SJSA1 (cell line): Measurements from ENCODE around the gene STT3B. TPM values are rescaled to one million over a fixed set of nuclear protein-coding genes. Genes with fewer than 3 reads are reported as not detected.

ENCODE experiments used
- DNase-seq, 2 experiments: peaks; one replicate each; pipeline ENCODE4 v3.0.0-alpha.2; 2015 to 2020; ENCODE audit warnings: low spot score in 2 of 2, low read depth in 1 of 2
- H3K27ac ChIP-seq: fragments of 250-450 bp; sonication (Bioruptor Pico); 2 replicates; pipeline ENCODE4 v1.5.1; 2020; ENCODE audit warnings: mild to moderate bottlenecking, moderate library complexity
- H3K27me3 ChIP-seq: fragments of 250-450 bp; sonication (Bioruptor Pico); replicated peaks from 2 replicates; pipeline ENCODE4 v1.5.1; 2020; ENCODE audit warnings: mild to moderate bottlenecking, moderate library complexity
- H3K36me3 ChIP-seq: fragments of 250-450 bp; sonication (Bioruptor Pico); 2 replicates; pipeline ENCODE4 v1.5.1; 2020; ENCODE audit warnings: mild to moderate bottlenecking
- H3K4me1 ChIP-seq: fragments of 250-450 bp; sonication (Bioruptor Pico); replicated peaks from 2 replicates; pipeline ENCODE4 v1.6.1; 2021; ENCODE audit warnings: mild to moderate bottlenecking
- H3K4me3 ChIP-seq: fragments of 250-450 bp; sonication (Bioruptor Pico); 2 replicates; pipeline ENCODE4 v1.5.1; 2020; ENCODE audit warnings: mild to moderate bottlenecking
- H3K9me3 ChIP-seq: fragments of 250-450 bp; sonication (Bioruptor Pico); replicated peaks from 2 replicates; pipeline ENCODE4 v1.5.1; 2020; ENCODE audit warnings: mild to moderate bottlenecking
- total RNA-seq: library from RNA; depleted of rRNA; stranded (reverse); fragments of >200 nt; shearing (Covaris generic); gene quantifications from 2 replicates; pipeline ENCODE4 v1.2.3, GENCODE V29; 2014

Gene STT3B
- total RNA-seq, 1 experiment from 2014 or later, result 172 TPM

- Histone ChIP-seq H3K36me3 (peaks cover 12% of the 10 kb centered on the region), H3K27ac (no peak overlapping the region), H3K9me3 (no peaks in the 10 kb centered on the region), H3K27me3 (no peaks in the 10 kb centered on the region), H3K4me3 (no peak overlapping the region), H3K4me1 (no peaks in the 10 kb centered on the region)
- peak in 1 of 2 experiments; percentile 4 for DNase-seq
Observed at GRCh38 chr3:31610700-31611275, 78.1 kb downstream of the STT3B start.

- Histone ChIP-seq H3K36me3 (peaks cover 3% of the 10 kb centered on the region; the same call in 1 of the 2 replicates), H3K9me3 (no peaks in the 10 kb centered on the region), H3K27ac (no peak overlapping the region), H3K4me3 (no peak overlapping the region), H3K4me1 (no peaks in the 10 kb centered on the region), H3K27me3 (no peaks in the 10 kb centered on the region)
- peak in 1 of 2 experiments; percentile 2 for DNase-seq
Observed at GRCh38 chr3:31613177-31613576, 80.5 kb downstream of the STT3B start.

GRCh38 chr3:31613654-31614053 is 80.9 kb downstream of the STT3B start:
- no peaks in the 10 kb centered on the region for H3K4me1 ChIP-seq
- H3K9me3 ChIP-seq, result no peaks in the 10 kb centered on the region
- no peaks in the 10 kb centered on the region for H3K27me3 ChIP-seq
- H3K27ac ChIP-seq, result no peak overlapping the region
- no peak overlapping the region for H3K4me3 ChIP-seq
- peaks cover 5% of the 10 kb centered on the region for H3K36me3 ChIP-seq
- no peak for DNase-seq

- no peak for DNase-seq
- H3K27ac ChIP-seq, result no peak overlapping the region
- H3K4me3 ChIP-seq, result no peak overlapping the region
- no peaks in the 10 kb centered on the region for H3K9me3 ChIP-seq
- H3K4me1 ChIP-seq, result no peaks in the 10 kb centered on the region
- peaks cover 9% of the 10 kb centered on the region for H3K36me3 ChIP-seq
- H3K27me3 ChIP-seq, result no peaks in the 10 kb centered on the region
Observed at GRCh38 chr3:31614162-31614921, 81.6 kb downstream of the STT3B start.

DNA sequence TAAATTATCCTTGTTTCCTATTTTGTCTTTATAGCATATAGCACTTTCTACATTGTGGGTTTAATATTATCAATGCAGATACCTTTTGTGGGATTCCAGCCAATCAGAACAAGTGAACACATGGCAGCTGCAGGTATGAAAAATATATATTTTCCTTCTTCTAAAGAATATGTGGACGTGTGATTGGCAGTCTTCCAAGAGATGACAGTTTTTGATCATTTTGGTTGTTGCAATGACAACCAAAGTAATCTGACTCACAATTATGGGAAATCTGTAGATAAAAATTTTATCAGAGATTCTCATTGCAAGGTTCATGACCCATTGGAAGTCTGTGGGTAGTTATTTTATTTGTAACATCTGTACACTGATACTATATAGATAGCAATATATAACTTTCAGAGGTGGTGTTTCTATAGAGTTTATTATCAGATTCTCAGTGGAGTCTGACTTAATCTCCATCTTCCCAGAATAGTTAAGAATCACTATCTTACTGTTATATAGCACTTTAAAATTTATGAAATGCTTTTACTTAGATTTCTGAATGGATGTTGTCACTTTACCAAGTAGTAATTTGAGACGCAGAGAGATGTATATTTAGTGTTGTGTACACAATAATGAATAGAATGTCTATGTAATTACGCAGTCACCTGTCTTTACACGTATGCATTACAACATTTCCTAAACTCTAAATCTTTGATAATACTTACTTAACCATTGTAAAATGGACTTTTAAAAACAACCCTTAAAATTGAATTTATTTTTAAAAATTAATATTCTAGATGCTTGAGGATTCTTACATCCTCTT is 82.5 kb downstream of the STT3B start:
- peaks cover 12% of the 10 kb centered on the region for H3K36me3 ChIP-seq
- no peaks in the 10 kb centered on the region for H3K9me3 ChIP-seq
- H3K4me3 ChIP-seq, result no peak overlapping the region
- no peak overlapping the region for H3K27ac ChIP-seq
- no peak for DNase-seq
- no peaks in the 10 kb centered on the region for H3K4me1 ChIP-seq
- H3K27me3 ChIP-seq, result no peaks in the 10 kb centered on the region

DNA sequence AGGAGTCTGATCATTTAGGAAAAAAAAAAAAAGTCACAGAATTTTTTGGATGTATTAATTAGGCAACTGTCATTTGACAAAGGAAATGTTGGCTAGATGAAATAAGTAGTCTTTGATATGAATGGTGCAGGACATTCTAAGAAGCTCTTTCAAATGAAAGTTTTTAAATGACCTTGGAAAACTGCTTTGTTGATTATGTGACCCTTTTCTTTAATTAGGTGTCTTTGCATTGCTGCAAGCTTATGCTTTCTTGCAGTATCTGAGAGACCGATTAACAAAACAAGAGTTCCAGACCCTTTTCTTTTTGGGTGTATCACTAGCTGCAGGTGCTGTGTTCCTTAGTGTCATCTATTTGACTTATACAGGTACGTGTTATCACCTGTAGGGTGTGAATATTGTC is 84.0 kb downstream of the STT3B start:
- H3K36me3 ChIP-seq, result peaks cover 18% of the 10 kb centered on the region
- no peaks in the 10 kb centered on the region for H3K27me3 ChIP-seq
- DNase-seq, result no peak
- no peak overlapping the region for H3K4me3 ChIP-seq
- no peak overlapping the region for H3K27ac ChIP-seq
- H3K4me1 ChIP-seq, result no peaks in the 10 kb centered on the region
- H3K9me3 ChIP-seq, result no peaks in the 10 kb centered on the region

- Histone ChIP-seq H3K36me3 (peaks cover 40% of the 10 kb centered on the region), H3K4me1 (no peaks in the 10 kb centered on the region), H3K4me3 (no peak overlapping the region), H3K9me3 (no peaks in the 10 kb centered on the region), H3K27ac (no peak overlapping the region), H3K27me3 (no peaks in the 10 kb centered on the region)
- DNase-seq, result no peak
Observed at GRCh38 chr3:31620656-31621055, 87.9 kb downstream of the STT3B start.

- H3K9me3 ChIP-seq, result no peaks in the 10 kb centered on the region
- no peaks in the 10 kb centered on the region for H3K4me1 ChIP-seq
- DNase-seq, result no peak
- H3K4me3 ChIP-seq, result no peak overlapping the region
- no peaks in the 10 kb centered on the region for H3K27me3 ChIP-seq
- no peak overlapping the region for H3K27ac ChIP-seq
- H3K36me3 ChIP-seq, result peaks cover 40% of the 10 kb centered on the region
Observed at GRCh38 chr3:31621314-31621713, 88.6 kb downstream of the STT3B start.

GRCh38 chr3:31622636-31623288 is 90.0 kb downstream of the STT3B start:
- H3K36me3 ChIP-seq, result peaks cover 45% of the 10 kb centered on the region
- H3K9me3 ChIP-seq, result no peaks in the 10 kb centered on the region
- no peaks in the 10 kb centered on the region for H3K27me3 ChIP-seq
- DNase-seq, result no peak
- H3K4me3 ChIP-seq, result no peak overlapping the region
- no peak overlapping the region for H3K27ac ChIP-seq
- H3K4me1 ChIP-seq, result no peaks in the 10 kb centered on the region

GRCh38 chr3:31624083-31624709 is 91.5 kb downstream of the STT3B start:
- DNase-seq, result no peak
- Histone ChIP-seq H3K27ac (no peak overlapping the region), H3K4me3 (no peak overlapping the region)

GRCh38 chr3:31625358-31625757 is 92.6 kb downstream of the STT3B start:
- DNase-seq, result no peak
- no peak overlapping the region for H3K4me3 ChIP-seq

More at GRCh38 chr3:31624083-31624709, 91.5 kb downstream of the STT3B start:
- Histone ChIP-seq H3K9me3 (no peaks in the 10 kb centered on the region), H3K27me3 (no peaks in the 10 kb centered on the region), H3K4me1 (no peaks in the 10 kb centered on the region), H3K36me3 (peaks cover 38% of the 10 kb centered on the region)

DNA sequence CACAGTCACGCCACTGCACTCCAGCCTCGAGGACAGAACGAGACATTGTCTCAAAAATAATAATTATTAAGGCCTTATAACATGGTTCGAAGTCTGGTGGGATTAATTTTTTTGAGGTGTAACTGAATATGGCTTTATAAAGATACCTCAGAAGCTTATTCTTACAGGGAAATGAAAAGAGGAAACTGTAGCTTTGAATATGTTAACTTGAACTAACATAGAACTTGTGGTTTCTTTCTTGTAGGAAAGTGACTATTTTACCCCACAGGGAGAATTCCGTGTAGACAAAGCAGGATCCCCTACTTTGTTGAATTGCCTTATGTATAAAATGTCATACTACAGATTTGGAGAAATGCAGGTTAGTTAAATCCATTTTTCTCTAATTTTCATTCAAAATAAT is 96.3 kb downstream of the STT3B start:
- H3K27ac ChIP-seq, result no peak overlapping the region
- no peak for DNase-seq
- peaks cover 26% of the 10 kb centered on the region for H3K36me3 ChIP-seq
- no peak overlapping the region for H3K4me3 ChIP-seq
- no peaks in the 10 kb centered on the region for H3K27me3 ChIP-seq
- H3K4me1 ChIP-seq, result no peaks in the 10 kb centered on the region
- H3K9me3 ChIP-seq, result no peaks in the 10 kb centered on the region

More at GRCh38 chr3:31625358-31625757, 92.6 kb downstream of the STT3B start:
- Histone ChIP-seq H3K9me3 (no peaks in the 10 kb centered on the region), H3K36me3 (peaks cover 36% of the 10 kb centered on the region), H3K27me3 (no peaks in the 10 kb centered on the region), H3K27ac (no peak overlapping the region), H3K4me1 (no peaks in the 10 kb centered on the region)

DNA sequence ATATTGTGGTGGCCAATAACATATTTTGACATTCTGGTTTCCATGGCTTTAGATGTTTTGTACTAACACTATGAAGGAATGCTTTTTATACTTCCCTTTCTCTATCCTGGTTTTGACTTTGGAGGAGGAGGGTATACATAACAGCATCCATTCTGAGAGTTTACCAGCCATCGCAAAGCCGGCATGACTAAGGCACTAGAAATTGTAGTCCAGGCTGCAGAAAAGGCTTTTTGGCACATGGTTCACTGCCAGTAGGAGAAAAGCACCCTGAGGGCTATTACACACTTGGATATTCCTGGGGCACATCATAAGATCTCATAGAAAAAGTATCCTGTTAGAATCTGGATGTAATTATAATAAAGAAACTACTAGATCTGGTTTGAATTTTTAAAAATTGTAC is 101.8 kb downstream of the STT3B start:
- no peak for DNase-seq
- H3K4me1 ChIP-seq, result no peaks in the 10 kb centered on the region
- no peaks in the 10 kb centered on the region for H3K9me3 ChIP-seq
- H3K27me3 ChIP-seq, result no peaks in the 10 kb centered on the region
- H3K27ac ChIP-seq, result no peak overlapping the region
- H3K36me3 ChIP-seq, result peaks cover 28% of the 10 kb centered on the region
- no peak overlapping the region for H3K4me3 ChIP-seq
